SU-DHL-6 (cell line): ENCODE data around the gene CNTD1.

Experiments used
- H2AFZ ChIP-seq: fragments of 200-600 bp; sonication (generic); 2 replicates; pipeline ENCODE4 v1.6.1; 2014; ENCODE audit warnings: low read depth, mild to moderate bottlenecking, moderate library complexity, mixed read lengths, antibody characterized with exemption, low read length; ENCODE audit not compliant: severe bottlenecking
- H3F3A ChIP-seq: fragments of 200-600 bp; shearing (Covaris generic); 2 replicates; pipeline ENCODE4 v1.6.0; 2016; ENCODE audit warnings: antibody characterized with exemption, mild to moderate bottlenecking; ENCODE audit not compliant: insufficient read depth
- H3K27ac ChIP-seq: fragments of 200-600 bp; sonication (generic); 2 replicates; pipeline ENCODE4 v1.5.1; 2016; ENCODE audit warnings: low read depth, mild to moderate bottlenecking, low read length, moderate library complexity, mixed read lengths
- H3K27me3 ChIP-seq: fragments of 200-600 bp; sonication (generic), shearing (Covaris generic); 2 replicates; pipeline ENCODE4 v1.6.0; 2014; ENCODE audit warnings: mild to moderate bottlenecking, low read length
- H3K36me3 ChIP-seq: fragments of 200-600 bp; sonication (generic); 2 replicates; pipeline ENCODE4 v1.6.1; 2014; ENCODE audit warnings: mild to moderate bottlenecking, low read length, mixed read lengths
- H3K4me2 ChIP-seq: fragments of 300-600, 200-600 bp; shearing (Covaris generic), sonication (generic); 2 replicates; pipeline ENCODE4 v1.6.0; 2014; ENCODE audit warnings: low read length, low read depth, mild to moderate bottlenecking; ENCODE audit not compliant: poor library complexity, severe bottlenecking
- H3K4me3 ChIP-seq: fragments of 200-600 bp; sonication (generic); 2 replicates; pipeline ENCODE4 v1.5.1; 2014; ENCODE audit warnings: antibody characterized with exemption, low read length, mild to moderate bottlenecking, mixed read lengths; ENCODE audit not compliant: insufficient read depth, poor library complexity, severe bottlenecking
- H3K79me2 ChIP-seq: fragments of 200-600 bp; sonication (generic); 2 replicates; pipeline ENCODE4 v1.6.1; 2014; ENCODE audit warnings: mild to moderate bottlenecking, low read length, moderate library complexity; ENCODE audit not compliant: insufficient read depth
- H3K9ac ChIP-seq: fragments of 200-600 bp; sonication (generic); 2 replicates; pipeline ENCODE4 v1.7.0; 2014; ENCODE audit warnings: mild to moderate bottlenecking, low read length
- H3K9me2 ChIP-seq: fragments of 200-600 bp; sonication (generic); replicated peaks from 2 replicates; pipeline ENCODE4 v1.6.1; 2014; ENCODE audit warnings: low read length; ENCODE audit not compliant: insufficient read depth
- H3K9me3 ChIP-seq: fragments of 200-600 bp; sonication (generic); 2 replicates; pipeline ENCODE4 v1.6.1; 2014; ENCODE audit warnings: low read length, mixed read lengths; ENCODE audit not compliant: insufficient read depth
- H4K20me1 ChIP-seq: fragments of 200-600 bp; sonication (generic); 2 replicates; pipeline ENCODE4 v1.6.1; 2014; ENCODE audit warnings: low read depth, mild to moderate bottlenecking, antibody characterized with exemption, low read length, moderate library complexity, mixed read lengths
- CTCF ChIP-seq: fragments of 200-600 bp; sonication (generic); IDR thresholded peaks from one replicate; pipeline ENCODE4 v1.5.1; 2017; ENCODE audit warnings: antibody characterized with exemption, mild to moderate bottlenecking, low read length, moderate library complexity; ENCODE audit not compliant: insufficient read depth, poor library complexity, severe bottlenecking
- EZH2phosphoT487 ChIP-seq: fragments of 200-600 bp; sonication (generic), shearing (Covaris generic); conservative IDR thresholded peaks from 2 replicates; pipeline ENCODE4 v1.6.1; 2018; ENCODE audit warnings: mild to moderate bottlenecking, antibody characterized with exemption, low read length, moderate library complexity, mixed read lengths

CNTD1 gene

GRCh38 chr17:42792545-42792944 lies 6.1 kb upstream of the CNTD1 start:
- Histone ChIP-seq H3K4me3 (no peak overlapping the region), H3F3A (no peaks in the 10 kb centered on the region), H2AFZ (no peak overlapping the region), H3K4me2 (no peak overlapping the region), H4K20me1 (no peaks in the 10 kb centered on the region), H3K36me3 (no peaks in the 10 kb centered on the region), H3K9ac (no peak overlapping the region), H3K9me2 (no peaks in the 10 kb centered on the region), H3K9me3 (no peaks in the 10 kb centered on the region), H3K79me2 (no peaks in the 10 kb centered on the region), H3K27me3 (no peaks in the 10 kb centered on the region), H3K27ac (no peak overlapping the region)
- no peak for TF ChIP-seq EZH2phosphoT487
- TF ChIP-seq CTCF, result no peak

GRCh38 chr17:42795061-42795460 lies 3.6 kb upstream of the CNTD1 start:
- no peaks in the 10 kb centered on the region for H3K9me3 ChIP-seq
- no peaks in the 10 kb centered on the region for H3K79me2 ChIP-seq
- no peak overlapping the region for H3K4me2 ChIP-seq
- H3K9ac ChIP-seq, result no peak overlapping the region
- no peaks in the 10 kb centered on the region for H4K20me1 ChIP-seq
- TF ChIP-seq CTCF (no peak), EZH2phosphoT487 (no peak)
- no peak overlapping the region for H3K27ac ChIP-seq
- no peaks in the 10 kb centered on the region for H3K36me3 ChIP-seq
- H3K27me3 ChIP-seq, result no peaks in the 10 kb centered on the region
- H3K9me2 ChIP-seq, result no peaks in the 10 kb centered on the region
- H3K4me3 ChIP-seq, result no peak overlapping the region
- no peak overlapping the region for H2AFZ ChIP-seq
- no peaks in the 10 kb centered on the region for H3F3A ChIP-seq

GRCh38 chr17:42795465-42795864 lies 3.2 kb upstream of the CNTD1 start:
- Histone ChIP-seq H3K4me2 (no peak overlapping the region), H3K9ac (no peak overlapping the region), H3K9me3 (no peaks in the 10 kb centered on the region), H3F3A (no peaks in the 10 kb centered on the region), H3K36me3 (no peaks in the 10 kb centered on the region), H3K79me2 (no peaks in the 10 kb centered on the region), H4K20me1 (no peaks in the 10 kb centered on the region), H3K4me3 (no peak overlapping the region), H3K27me3 (no peaks in the 10 kb centered on the region), H3K9me2 (no peaks in the 10 kb centered on the region), H2AFZ (no peak overlapping the region), H3K27ac (no peak overlapping the region)
- TF ChIP-seq CTCF (no peak), EZH2phosphoT487 (no peak)
